ENCODE measurements around the gene GASK1A.

DNA sequence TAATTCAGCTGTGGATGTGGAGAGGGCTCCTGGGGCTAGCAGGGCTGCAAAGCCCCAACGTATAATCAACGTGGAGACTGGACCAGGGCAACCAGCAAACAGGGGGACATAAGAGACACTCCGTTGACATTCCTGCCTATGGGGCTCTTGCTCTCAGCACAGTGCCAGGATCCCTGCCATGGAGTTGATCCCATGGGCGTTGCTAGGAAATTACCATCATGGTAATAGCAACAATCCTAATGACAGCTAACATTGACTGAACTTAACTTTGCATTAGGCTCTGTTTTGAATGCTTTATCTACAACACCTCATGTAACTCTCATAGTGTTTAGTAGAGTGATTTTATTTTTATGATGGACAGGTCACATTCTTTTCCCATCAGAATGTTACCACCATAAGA is 16.9 kb downstream of the GASK1A start:
- no peak for TF ChIP-seq POLR2A (IDR thresholded peaks at IDR 0.05)
- TF ChIP-seq, protein P1, sequence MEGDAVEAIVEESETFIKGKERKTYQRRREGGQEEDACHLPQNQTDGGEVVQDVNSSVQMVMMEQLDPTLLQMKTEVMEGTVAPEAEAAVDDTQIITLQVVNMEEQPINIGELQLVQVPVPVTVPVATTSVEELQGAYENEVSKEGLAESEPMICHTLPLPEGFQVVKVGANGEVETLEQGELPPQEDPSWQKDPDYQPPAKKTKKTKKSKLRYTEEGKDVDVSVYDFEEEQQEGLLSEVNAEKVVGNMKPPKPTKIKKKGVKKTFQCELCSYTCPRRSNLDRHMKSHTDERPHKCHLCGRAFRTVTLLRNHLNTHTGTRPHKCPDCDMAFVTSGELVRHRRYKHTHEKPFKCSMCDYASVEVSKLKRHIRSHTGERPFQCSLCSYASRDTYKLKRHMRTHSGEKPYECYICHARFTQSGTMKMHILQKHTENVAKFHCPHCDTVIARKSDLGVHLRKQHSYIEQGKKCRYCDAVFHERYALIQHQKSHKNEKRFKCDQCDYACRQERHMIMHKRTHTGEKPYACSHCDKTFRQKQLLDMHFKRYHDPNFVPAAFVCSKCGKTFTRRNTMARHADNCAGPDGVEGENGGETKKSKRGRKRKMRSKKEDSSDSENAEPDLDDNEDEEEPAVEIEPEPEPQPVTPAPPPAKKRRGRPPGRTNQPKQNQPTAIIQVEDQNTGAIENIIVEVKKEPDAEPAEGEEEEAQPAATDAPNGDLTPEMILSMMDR (IDR thresholded peaks at IDR 0.05), result no peak
